Measurements from ENCODE around the gene AGAP9.
"Not testable (repeated sequence)": the region's sequence is repeated elsewhere in the genome, so short reads cannot be mapped to it uniquely, and the experiment has no call there.

AGAP9 gene

DNA sequence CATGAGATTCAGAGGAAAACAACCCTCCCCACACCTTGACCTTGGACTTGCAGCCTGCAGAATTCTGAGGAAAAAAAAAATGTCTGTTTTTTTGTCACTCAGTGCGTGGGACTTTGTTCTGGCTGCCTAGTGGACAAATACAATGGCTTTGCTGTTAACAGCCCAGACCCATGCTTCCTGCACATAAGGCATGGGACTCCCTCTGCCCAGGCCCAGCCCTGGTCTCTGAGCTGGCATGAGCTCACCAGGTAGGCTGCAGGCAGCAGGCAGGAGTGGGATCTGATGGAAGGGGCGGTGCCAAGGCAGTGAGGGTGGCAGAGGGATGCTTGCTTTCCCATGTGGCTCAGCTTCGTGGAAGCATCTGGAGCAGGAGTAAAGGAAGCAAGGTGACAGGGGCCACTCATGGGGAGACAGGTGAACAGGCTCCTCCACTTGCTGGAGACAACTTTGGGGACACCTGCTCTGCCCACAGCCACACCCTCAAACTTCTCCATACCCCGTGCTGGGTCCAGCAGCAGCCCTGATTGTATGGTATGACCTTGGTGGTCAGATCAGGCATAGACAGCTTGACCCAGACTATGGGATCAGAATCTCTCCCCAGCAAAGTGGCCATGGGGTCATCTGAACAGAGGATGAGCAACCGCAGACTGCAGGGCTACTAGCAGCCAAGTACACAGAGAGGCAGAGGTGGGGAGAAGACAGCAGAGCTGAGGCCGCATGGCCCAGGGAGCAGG, 66.5 kb downstream of the AGAP9 start:
- DNase-seq = no peak

DNA sequence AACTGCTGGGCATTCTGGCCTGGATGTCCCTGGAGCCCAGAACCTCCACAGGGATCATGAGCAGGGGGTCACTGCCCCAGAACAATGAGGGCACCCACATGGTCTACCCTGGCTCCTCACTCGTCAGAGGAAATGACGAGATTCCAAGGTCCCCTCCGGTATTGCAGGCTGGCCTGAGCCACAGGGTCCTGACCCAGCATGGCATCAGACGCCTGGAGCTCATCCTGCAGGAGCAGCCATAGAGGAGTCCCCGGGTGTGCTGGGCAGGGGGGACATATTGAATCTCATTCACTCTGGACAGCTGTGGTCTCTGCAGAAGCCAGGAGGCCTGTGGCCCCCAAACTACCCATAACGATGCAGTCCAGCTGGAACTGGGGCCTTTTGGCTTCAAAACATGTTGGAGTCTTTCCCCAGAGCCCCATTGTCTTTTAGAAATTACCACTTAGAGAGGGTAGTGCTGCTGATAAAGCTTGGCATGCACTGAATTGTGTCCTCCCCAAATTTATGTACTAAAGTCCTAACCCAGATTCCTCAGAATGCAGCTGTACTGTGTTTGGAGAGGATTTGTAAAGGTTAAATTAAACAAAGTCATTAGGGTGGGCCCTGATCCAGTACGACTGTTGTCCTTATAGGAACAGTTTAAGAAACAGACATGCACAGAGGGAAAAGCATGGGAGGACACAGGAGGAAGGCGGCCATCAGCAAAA, 67.2 kb downstream of the AGAP9 start:
- no peak for DNase-seq

DNA sequence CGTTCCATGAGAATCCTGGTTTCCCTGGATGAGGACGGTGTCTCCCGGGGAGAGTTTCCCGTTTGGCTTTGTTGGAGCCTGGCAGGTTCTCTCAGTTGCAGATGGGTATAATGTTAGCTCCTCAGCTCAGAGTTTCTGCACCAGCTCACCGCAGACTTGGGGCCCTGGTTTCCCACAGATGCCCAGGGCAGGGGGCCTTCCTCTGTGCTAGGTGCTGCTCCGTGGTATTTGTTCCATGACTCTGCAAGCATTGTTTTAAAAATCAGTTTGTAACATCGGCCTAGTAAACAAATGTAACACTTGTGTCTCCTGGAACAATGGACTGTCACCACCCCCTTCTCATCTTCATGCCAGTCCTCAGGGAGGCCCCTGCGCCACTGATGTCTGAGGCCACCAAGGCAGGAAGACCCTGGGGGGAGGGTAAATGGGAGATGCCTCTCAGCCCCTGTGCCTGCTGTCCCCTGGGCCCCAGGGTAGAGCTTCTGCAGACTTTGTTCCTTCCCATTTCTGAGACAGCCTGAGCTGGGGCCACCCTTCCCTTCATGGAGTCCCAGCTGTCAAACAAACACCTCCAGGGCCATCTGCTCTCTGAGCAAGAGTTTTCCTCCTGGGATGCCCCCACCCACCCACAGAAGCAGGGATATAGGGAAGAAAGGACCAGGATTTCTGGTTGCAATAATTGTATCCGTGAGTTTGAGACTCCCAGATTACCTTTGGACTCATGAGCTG, 67.9 kb downstream of the AGAP9 start:
- DNase-seq = not testable (repeated sequence)

DNA sequence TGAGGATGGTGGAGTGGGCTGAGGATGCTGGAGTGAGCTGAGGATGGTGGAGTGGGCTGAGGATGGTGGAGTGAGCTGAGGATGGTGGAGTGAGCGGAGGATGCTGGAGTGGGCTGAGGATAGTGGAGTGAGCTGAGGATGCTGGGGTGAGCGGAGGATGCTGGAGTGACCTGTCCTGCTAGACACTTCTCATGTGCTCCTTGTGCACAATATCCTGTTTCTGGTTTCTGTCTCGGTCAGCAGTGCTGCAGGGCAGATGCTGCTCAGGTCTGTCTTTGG, 68.7 kb downstream of the AGAP9 start:
- no peak for DNase-seq

DNA sequence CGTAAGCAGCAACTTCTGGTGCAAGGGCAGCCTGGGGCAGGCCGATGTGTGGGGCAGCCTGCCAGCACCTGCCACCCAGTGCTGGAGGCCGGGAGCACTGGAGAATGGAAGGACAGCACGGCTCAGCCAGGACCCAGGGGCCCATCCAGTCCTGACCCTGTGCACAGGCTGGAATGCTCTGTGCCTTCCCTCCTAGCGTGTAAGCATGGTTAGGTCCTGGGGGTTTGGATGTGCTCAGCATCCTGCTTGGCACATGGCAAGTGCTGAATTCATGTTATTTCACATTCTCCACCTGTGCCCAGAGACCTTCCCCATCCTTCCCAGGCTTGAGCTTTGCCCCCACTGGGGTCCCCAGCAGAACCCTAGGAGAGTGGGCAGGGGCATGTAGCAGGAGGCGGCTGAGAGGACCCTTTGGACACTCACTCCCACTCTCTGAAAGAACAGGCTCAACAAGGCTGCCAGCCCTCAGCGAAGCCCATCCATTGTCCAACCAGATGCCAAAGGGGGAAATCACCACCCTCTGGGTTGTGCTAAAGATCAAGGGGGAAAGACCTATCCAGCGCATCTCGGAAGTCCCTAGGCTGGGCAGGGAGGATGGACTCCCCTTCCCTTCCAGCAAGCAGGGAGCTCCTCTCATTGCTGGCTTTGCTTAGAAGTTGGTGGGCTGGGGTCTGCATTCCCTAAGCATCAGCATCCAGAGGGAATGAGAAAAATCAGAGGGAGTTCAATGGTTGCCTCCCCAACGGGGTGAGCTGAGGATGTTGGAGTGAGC, 69.2 kb downstream of the AGAP9 start:
- DNase-seq = no peak

DNA sequence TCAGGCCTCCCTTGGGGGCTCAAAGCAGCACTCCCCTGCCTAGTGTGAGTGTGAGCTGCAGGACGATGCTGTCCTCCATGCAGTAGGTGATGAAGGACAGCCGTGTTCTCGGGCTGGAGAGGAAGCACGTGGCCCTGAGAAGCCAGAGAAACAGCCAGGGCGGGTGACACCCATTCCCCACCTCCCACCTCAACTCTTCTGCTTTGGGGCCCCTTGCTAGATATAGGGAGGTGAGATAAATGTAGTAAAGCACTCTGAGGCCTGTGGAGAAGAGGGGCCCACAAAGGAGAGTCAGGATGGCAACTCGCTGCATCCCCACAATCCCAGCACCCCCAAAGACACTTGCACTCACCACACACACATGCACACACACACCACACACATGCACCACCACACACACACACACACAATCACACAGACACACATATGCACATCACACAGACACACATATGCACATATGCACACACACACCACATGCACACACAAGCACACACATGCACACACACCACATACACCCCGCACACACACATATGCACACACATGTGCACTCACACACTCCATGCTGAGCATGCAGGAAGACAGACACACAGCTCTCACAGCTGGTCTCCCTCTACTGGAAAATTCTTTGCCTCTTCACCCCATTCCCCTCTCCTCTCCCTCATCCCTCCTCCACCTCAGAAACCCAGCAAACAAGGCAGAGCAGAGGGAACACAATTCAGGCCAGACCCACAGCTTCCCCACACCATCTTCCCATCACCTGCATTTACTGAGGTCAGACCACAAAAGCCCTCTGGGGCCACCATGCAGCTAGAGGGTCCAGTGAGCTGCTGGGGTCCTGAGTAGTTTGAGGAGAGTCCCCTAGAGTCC, 70.1 kb downstream of the AGAP9 start:
- no peak for DNase-seq

DNA sequence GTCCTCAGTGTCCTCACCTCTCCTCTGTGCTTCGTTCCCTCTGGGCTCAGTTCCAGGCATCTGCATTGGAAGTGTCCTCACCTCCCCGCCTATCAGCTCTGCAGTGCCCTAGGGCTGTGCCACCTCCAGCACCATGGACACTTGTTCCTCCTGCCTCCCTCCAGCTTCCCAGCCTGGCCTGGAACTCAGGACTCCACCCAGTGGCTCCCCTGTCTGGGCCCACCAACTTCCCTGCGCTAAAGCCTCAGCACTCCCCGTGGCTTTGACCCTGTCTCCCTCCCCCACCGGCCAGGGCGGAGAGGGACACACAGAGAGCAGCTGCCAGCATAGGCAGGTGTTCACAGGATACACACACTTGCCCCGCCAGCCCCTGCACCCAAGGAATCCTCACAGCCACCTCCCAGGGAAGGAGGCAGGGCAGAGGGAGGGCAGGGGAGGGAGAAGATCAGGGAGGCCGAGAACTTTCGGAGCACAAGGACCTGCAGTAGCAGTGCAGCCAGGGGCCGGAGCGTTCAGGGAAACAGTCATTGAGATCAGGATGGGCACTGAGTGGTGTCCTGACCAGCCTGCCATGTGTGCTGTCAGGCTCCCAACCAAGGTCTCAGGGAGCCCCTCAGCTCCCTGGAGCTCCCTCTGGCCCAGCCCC, 70.8 kb downstream of the AGAP9 start:
- DNase-seq = no peak

DNA sequence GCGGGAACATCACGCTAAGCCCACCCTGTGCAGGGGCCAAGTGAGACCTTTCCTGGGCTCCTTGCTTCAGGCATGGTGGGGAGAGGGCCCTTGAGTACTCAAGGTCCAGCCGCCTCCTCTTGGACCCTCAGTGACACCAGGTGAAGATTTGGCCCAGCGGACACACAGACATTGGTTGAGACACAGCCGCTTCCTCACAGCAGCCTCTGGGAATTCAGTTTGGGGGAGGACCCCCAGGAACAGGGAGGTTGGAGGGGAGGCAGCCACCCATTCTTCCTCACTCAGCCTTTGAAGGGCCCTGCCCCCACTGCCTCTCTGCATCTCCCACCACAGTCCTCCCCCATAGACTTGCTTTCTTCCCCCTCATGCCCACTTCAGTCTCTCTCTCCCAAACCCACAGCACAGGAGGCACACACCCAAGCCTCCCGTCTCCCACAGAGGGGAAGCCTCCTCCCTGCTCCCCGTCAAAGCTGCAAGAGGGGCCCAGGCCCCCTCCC, 71.4 kb downstream of the AGAP9 start:
- DNase-seq = no peak

Measured in effector CD8-positive, alpha-beta T cell (primary cell).